HG02678 (cell line): ENCODE results near the gene JAM2.

Experiments
- ATAC-seq: cut with Tn5 transposase; IDR thresholded peaks from one replicate; pipeline ENCODE4 v1.9.1; 2021; ENCODE audit warnings: mild to moderate bottlenecking, moderate library complexity; ENCODE audit not compliant: unreplicated experiment

JAM2 gene

GRCh38 chr21:25764065-25764464 is 125.0 kb downstream of the JAM2 start:
- ATAC-seq: no peak
